ENCODE data around the gene SULT4A1.

Gene SULT4A1

GRCh38 chr22:43843783-43844530, 18.4 kb downstream of the SULT4A1 start:
- no peak for DNase-seq

DNA sequence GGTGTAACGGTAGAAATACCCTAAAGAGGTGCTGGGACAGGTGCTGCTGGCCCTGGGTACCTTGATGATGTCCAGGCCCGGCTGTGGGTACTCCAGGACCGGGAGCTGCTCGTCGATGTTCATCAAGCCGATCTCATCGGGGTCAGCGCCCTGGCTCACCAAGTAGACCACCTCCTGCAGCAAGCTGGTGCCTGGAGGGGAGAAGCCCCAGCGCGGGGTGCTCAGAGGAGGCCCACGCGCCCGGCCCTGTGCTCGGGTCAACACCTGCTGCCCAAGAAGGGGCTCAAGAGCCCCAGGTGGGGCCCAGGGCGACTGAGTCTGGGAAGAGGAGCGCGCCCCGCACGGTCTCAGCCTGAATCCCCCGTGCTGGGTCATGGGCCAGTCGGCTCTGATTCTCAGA, 20.6 kb downstream of the SULT4A1 start:
- no peak for DNase-seq

DNA sequence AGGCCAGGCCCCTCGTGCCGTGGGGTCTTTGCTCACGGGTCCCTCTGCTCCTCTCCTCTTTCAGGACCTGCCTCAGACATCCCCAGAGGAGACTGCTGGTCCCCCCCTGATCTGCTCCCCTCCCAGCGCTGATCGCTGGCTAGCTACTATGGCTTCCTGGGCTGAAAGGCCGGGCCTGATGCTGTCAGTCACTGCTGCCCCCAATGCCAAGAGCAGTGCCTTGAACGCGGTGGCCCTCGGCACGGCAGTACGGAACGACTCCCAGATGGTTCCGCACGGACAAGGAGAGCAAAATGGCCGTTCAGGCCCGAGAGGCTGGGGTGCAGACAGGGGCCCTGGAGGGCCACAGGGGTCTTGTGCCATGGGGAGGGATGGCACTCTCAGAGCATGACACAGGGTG, 21.5 kb downstream of the SULT4A1 start:
- DNase-seq: no peak

GRCh38 chr22:43840431-43840830, 21.9 kb downstream of the SULT4A1 start:
- no peak for DNase-seq

GRCh38 chr22:43839781-43840180, 22.5 kb downstream of the SULT4A1 start:
- DNase-seq: no peak

DNA sequence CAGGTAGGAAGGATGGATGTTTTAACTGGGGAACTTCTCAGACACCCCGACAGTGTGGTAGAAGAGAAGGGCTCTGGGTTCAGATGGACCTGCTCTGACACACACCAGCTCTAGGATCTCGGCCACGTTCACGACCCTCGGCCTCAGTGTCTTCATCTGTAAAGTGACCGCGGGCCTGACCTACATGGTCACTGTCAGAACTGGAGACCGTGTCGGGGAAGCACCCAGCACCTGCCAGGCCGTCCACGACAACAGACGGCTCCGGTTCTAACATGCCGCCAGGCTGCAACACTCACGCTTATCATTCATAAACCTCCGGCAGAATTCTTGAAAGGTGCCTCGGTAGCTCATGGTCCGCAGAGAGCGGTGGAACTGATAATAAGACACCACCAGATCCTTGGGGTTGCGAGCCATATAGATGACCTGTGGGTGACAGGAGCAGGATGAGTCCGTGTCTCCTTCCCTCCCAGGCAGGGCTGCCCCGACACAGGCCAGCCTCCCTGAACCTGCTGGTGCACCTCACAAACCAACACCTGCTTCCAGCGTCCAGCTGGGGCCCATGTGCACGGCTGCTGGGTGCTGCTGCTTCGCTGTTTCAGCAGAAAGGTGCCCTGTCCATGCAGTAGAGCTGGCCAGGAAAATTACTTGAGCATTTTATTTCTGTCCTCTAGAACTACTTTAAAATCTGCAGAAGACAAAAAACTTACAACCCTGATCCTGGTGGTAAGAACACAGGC, 23.6 kb downstream of the SULT4A1 start:
- DNase-seq: no peak

DNA sequence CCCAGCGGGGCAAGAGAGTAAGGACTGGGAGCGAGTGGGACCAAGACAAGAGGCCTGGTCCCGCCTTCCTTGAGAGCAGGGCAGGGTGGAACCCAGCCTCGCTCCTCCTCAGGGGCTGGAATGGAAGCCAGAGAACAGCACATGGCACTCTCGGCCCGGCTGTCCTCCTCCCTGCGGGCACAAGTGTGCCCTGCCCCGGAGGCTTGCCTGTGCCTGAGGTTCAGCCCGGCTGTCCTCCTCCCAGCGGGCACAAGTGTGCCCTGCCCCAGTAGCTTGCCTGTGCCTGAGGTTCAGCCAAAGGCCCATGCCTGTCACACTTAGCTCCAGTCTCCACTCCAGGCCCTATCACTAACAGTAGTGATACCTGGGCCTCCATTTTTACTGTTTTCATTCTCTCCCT, 24.2 kb downstream of the SULT4A1 start:
- no peak for DNase-seq

GRCh38 chr22:43837666-43838065, 24.6 kb downstream of the SULT4A1 start:
- DNase-seq: no peak

GRCh38 chr22:43835736-43836135, 26.6 kb downstream of the SULT4A1 start:
- DNase-seq: no peak

DNA sequence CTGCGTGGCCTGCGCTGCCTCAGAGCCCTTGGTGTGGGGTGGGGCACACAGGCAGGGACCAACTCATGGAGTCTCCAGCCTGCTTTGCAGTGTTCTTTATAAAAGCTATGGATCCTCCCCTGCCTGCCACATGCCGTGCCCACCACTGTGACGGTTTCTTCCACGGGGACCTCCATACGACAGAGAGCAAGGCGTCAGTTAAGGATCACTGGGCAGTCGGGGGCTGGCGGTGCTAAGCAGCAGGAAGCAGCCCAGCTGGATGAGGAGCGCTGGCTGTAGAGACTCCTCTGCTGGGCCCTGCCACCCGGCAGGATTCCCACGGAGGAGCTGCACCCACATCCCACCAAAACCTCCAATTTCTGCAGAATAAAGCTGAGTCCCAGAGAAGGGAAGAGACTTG, 27.1 kb downstream of the SULT4A1 start:
- DNase-seq: no peak

DNA sequence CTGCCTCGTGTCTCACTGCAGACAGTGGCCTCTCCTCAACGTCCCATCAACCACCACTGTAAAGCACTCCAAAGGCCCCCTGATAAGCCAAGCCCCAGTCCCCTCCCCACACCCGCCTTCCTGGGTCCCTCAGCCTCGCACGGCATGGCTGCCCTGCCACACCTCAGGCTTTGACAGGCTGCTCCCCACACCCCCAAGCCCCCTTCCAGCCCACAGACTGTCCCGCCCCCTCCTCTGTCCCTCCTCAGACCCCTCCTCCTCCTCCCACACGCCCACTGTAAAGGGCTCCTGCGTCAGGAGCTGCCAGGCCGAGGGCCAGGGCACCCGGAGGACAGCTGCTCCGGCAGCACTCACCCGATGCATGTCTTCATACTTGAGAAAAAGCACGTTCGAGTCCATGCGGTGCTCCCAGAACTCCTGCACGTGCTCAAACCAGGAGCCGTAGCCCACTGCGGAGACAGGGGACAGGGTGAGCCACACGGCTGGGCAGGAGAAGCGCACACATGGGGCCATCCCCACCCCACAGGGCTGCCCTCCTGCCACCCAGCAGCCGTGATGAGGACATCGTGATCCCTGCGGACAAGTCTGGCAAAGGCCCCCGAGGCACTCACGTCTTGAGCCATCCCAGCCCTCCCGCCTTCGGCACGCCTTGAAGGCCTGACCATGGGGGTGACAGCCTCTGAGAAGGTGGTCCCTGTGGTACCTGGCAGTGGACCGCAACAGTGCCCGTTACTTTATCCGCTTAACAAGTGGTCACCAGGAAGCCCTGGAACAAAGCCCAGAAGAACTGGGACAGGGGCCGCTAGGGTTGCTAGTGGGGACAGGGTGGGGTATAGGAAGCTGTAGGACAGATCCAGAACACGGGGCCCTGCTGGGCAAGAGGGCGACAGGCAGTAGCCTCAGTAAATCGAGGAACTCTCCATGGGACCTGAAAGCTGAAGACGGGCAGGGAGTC, 28.8 kb downstream of the SULT4A1 start:
- no peak for DNase-seq

DNA sequence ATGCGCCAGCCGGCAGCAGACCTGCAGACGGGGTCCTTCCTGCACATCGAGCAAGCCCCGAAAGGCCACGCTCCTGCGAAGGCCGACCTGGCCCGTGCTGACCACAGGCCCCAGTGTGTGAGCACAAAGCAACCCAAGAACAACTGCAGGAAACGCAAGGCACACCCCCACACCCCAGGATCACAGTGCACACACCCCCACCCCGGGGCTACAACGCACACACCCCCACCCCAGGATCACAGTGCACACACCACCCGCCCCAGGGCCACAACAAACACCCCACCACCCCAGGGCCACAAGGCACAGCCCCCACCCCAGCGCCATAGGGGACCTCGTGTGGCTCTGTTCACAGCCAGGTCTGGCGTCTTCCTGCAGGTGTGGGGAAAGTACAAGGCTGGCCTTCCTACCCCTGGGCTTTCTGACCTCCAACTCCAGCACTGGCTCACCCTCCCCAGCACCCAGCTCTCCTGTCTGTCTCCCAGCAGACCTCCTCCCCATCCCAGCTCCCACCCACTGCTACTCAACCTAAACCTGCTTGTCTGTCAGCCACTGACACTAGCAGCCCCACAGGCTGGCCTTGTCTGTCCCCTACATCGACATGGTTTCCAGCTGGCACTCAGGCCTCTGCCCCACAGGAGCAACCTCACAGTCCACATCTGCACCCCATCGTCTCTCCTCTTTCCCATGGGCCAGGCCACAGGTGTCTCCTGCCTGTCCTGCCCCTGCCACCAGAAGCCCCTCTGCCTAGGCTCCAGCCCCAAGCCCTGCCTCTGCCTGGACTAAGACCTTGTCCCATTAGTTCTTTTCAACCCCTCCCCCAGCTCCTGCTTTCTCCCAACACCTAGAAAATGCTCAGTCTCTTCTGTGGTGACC, 29.7 kb downstream of the SULT4A1 start:
- DNase-seq: no peak

DNA sequence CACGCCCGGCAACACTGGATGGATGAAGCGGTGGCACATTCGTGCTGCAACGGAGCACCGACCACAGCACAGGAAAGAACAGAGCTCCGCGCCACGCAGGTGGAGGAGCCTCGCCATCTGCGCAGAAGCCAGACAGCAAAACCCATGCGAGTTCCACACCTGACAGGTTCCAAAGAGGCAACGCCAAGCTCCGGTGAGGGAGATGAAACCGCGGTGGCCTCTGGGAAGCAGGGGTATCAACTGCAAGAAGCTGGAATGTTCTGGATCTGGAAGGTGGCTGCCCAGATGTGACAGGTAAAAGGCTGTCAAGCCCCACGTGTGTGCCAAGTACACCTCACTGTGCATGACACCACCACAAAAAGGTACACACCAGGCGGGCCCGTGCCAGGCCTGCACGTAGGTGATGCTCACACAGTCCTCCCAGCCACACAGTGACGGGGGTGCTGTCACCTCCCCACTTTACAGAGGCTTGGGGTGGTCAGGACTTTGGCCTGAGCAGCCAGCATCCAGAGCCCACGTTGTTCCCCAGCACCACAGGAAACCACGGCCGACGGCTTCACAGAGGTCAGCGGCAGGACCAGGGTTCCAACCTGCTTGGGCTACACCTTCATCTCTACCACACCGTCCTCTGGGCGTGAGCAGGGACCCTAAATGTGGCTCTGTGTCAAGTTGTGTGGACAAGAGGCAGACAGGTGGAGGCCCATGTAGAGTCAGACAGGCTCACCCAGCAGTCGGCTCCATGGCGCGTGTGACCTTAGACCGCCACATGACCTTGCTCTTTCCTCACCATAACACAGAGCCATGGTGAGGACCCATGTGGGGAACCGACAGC, 30.5 kb downstream of the SULT4A1 start:
- no peak for DNase-seq

GRCh38 chr22:43830931-43831560, 31.3 kb downstream of the SULT4A1 start:
- DNase-seq: no peak

GRCh38 chr22:43829904-43830851, 32.1 kb downstream of the SULT4A1 start:
- DNase-seq: no peak

DNA sequence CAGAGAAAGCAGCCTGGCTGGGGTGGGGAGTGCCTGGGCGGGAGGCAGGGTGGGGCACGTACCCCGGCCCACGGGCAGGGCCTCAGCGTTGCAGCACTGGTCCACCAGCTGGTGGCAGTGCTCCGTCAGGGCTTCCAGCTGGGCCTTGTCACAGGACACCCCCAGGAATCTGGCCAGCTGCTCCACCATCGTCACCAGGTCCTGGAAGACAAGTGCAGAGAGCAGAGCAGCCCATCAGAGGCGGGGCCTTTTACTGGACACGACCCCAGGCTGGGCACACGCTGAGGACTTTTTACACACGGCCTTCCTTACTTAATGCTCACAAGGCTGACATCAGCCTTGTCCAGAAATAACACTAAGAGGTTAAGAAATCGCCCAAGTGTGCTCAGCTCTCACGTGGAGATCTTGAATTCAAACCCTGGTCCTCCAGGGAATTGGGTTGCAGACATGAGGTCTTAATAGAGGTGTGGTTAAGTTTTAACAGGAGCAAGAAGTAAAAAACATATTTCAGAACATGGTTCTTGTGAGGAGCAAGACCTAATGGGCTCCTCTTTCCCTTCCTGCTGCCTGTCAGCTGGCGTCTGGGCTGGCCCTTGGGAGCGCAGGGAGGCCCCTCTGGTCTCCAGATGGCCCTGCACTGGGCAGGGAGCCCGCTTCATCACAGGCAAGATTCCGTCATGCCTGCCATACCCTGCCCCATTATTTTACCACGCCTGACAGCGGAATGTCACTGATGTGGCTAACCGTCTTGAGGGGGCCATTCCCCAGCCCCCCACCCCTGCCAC, 33.1 kb downstream of the SULT4A1 start:
- no peak for DNase-seq

GRCh38 chr22:43828725-43828997, 33.7 kb downstream of the SULT4A1 start:
- no peak for DNase-seq

DNA sequence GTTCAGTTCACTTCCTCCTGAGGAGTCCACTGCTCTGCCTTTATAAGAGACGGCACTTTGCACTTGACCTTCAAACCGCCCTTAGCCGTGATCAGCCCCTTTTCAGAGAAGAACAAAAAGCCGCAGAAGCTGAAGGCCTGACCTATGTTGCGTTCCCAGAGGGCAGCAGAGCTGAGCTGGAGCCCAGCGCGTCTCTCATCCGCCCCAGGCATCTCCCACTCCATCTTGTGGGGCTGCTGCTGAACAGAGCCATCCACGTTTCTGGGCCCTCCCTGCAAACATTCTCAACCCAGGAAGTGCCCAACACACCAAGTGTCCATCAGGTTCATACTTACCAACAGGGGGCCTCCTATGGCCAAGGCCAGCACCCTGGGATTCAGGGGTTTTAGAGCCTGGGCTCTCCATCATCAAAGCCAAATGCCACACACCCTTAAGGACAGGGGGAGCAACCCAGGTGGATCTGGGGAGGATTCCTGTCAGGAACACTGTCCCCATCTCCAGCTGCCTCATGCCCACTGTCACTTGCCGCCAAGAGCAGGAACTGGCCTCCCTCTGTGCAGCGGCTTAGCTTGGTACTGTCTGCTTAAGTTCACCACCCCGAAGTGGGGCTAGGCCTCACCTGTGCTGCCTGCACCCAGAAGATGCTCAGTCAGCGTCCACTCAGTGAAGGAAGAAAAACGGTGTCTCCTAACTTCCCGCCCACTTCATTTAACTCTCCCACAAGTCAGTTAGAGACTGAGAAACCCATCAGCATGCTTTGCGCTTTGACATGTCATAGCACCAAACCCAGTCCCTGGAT, 34.2 kb downstream of the SULT4A1 start:
- no peak for DNase-seq

Measured in activated CD8-positive, alpha-beta memory T cell treated with anti-CD3 and anti-CD28 coated beads, Interleukin-2, amount 50 U/mL, for 4 hours (primary cell).